ENCODE data around the gene RSPH9.

GRCh38 chr6:43720999-43721398 lies 76.2 kb downstream of the RSPH9 start:
- TF ChIP-seq CTCF (IDR thresholded peaks at IDR 0.05) (no peak), POLR2A (IDR thresholded peaks at IDR 0.05) (no peak)
